Panc1 (cell line): Measurements from ENCODE around the gene CCDC141.

Source experiments
- POLR2AphosphoS5 ChIP-seq: IDR thresholded peaks from 2 replicates; pipeline ENCODE4 v1.6.1; 2012; ENCODE audit warnings: mild to moderate bottlenecking, low read depth, low read length, moderate library complexity
- TCF7L2 ChIP-seq: IDR thresholded peaks from 2 replicates; pipeline ENCODE4 v1.6.1; 2011; ENCODE audit warnings: mild to moderate bottlenecking, low read depth, low read length, inconsistent platforms
- TF ChIP-seq, protein P1 (sequence below): fragments of 450-650 bp; IDR thresholded peaks from 2 replicates; pipeline ENCODE4 v1.5.1; 2017; ENCODE audit warnings: mild to moderate bottlenecking
- TF ChIP-seq, protein P2 (sequence below), 2 experiments: IDR thresholded peaks; 2 replicates each; pipeline ENCODE4 v1.6.1; 2011 to 2012; ENCODE audit warnings: low read depth in 2 of 2, control low read depth in 1 of 2, low read length in 1 of 2, mild to moderate bottlenecking in 1 of 2, moderate library complexity in 1 of 2; ENCODE audit not compliant: insufficient read depth in 1 of 2

DNA sequence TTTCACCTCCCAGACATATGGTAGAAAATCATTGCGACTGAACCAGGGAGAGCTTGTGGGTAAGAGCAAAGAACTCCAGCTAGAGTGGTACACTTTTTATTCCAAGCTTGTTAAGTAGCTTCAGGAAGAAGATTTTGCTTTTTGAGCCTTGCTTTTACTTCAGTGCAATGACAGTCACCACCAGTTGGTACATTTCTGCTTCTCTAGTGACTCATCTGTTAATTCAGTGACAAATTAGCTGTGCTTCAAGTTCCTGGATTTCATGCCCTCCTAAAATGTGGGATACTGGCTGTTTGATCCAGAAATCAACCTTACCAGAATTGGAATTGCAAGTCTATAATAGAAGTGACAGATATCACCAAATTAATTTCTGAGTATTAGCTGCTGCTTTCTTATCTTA, 125.1 kb downstream of the CCDC141 start:
- TF ChIP-seq, protein P1, sequence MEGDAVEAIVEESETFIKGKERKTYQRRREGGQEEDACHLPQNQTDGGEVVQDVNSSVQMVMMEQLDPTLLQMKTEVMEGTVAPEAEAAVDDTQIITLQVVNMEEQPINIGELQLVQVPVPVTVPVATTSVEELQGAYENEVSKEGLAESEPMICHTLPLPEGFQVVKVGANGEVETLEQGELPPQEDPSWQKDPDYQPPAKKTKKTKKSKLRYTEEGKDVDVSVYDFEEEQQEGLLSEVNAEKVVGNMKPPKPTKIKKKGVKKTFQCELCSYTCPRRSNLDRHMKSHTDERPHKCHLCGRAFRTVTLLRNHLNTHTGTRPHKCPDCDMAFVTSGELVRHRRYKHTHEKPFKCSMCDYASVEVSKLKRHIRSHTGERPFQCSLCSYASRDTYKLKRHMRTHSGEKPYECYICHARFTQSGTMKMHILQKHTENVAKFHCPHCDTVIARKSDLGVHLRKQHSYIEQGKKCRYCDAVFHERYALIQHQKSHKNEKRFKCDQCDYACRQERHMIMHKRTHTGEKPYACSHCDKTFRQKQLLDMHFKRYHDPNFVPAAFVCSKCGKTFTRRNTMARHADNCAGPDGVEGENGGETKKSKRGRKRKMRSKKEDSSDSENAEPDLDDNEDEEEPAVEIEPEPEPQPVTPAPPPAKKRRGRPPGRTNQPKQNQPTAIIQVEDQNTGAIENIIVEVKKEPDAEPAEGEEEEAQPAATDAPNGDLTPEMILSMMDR = no peak
- no peak for TF ChIP-seq POLR2AphosphoS5
- TF ChIP-seq TCF7L2 = no peak
- TF ChIP-seq, protein P2, sequence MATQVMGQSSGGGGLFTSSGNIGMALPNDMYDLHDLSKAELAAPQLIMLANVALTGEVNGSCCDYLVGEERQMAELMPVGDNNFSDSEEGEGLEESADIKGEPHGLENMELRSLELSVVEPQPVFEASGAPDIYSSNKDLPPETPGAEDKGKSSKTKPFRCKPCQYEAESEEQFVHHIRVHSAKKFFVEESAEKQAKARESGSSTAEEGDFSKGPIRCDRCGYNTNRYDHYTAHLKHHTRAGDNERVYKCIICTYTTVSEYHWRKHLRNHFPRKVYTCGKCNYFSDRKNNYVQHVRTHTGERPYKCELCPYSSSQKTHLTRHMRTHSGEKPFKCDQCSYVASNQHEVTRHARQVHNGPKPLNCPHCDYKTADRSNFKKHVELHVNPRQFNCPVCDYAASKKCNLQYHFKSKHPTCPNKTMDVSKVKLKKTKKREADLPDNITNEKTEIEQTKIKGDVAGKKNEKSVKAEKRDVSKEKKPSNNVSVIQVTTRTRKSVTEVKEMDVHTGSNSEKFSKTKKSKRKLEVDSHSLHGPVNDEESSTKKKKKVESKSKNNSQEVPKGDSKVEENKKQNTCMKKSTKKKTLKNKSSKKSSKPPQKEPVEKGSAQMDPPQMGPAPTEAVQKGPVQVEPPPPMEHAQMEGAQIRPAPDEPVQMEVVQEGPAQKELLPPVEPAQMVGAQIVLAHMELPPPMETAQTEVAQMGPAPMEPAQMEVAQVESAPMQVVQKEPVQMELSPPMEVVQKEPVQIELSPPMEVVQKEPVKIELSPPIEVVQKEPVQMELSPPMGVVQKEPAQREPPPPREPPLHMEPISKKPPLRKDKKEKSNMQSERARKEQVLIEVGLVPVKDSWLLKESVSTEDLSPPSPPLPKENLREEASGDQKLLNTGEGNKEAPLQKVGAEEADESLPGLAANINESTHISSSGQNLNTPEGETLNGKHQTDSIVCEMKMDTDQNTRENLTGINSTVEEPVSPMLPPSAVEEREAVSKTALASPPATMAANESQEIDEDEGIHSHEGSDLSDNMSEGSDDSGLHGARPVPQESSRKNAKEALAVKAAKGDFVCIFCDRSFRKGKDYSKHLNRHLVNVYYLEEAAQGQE (IDR thresholded peaks at IDR 0.05; ENCODE audit: insufficient read depth in 1 of 2, low read depth in 2 of 2, low read length in 1 of 2) = no peak
